Heart left ventricle (tissue), 16 donors: ENCODE measurements around the gene SUGCT. TPM values are rescaled to one million over a fixed set of nuclear protein-coding genes. Genes with fewer than 3 reads are reported as not detected.

Experiments used
- ATAC-seq, 4 donors: fragments of 200-7000 bp; cut with Tn5 transposase; one replicate each; pipeline ENCODE4 v1.9.1; 2020 to 2022; ENCODE audit warnings: moderate library complexity in 4 of 4, mild to moderate bottlenecking in 3 of 4, moderate number of reproducible peaks in 1 of 4
- DNase-seq, 5 donors: peaks; one replicate each; pipeline ENCODE4 v3.0.0-alpha.2; 2020
- H3K27ac ChIP-seq, 12 donors: fragments of 200-600 bp; sonication (generic) in 4 of 12; one replicate each; pipeline versions ENCODE4 v1.5.0 to v1.8.0; 2016 to 2022; ENCODE audit warnings: mild to moderate bottlenecking in 2 of 12
- H3K27me3 ChIP-seq, 9 donors: fragments of 200-600 bp; sonication (generic) in 2 of 9; one replicate each; pipeline versions ENCODE4 v1.5.1 to v1.8.0; 2016 to 2022; ENCODE audit warnings: mild to moderate bottlenecking in 3 of 9
- H3K36me3 ChIP-seq, 9 donors: fragments of 200-600 bp; sonication (generic) in 2 of 9; one replicate each; pipeline versions ENCODE4 v1.5.0 to v1.8.0; 2018 to 2022; ENCODE audit warnings: mild to moderate bottlenecking in 2 of 9
- H3K4me1 ChIP-seq, 12 donors: fragments of 200-600 bp; sonication (generic) in 4 of 12; one replicate each; pipeline versions ENCODE4 v1.5.0 to v1.8.0; 2016 to 2022; ENCODE audit warnings: mild to moderate bottlenecking in 3 of 12
- H3K4me3 ChIP-seq, 12 donors: fragments of 200-600 bp; sonication (generic) in 4 of 12; one replicate each; pipeline versions ENCODE4 v1.5.0 to v1.8.0; 2017 to 2022; ENCODE audit warnings: mild to moderate bottlenecking in 9 of 12, moderate library complexity in 4 of 12
- H3K9me3 ChIP-seq, 12 donors: fragments of 200-600 bp; sonication (generic) in 4 of 12; one replicate each; pipeline versions ENCODE4 v1.5.0 to v1.8.0; 2016 to 2022; ENCODE audit warnings: mild to moderate bottlenecking in 1 of 12
- CTCF ChIP-seq, 12 donors: fragments of 200-600 bp; sonication (generic) in 4 of 12; IDR thresholded peaks; one replicate each; pipeline versions ENCODE4 v1.5.0 to v1.8.0; 2018 to 2022; ENCODE audit warnings: antibody characterized with exemption in 12 of 12, mild to moderate bottlenecking in 5 of 12
- POLR2A ChIP-seq, 2 donors: fragments of 450-650 bp; IDR thresholded peaks; one replicate each; pipeline ENCODE4 v1.6.1; 2017; ENCODE audit warnings: antibody characterized with exemption in 2 of 2, mild to moderate bottlenecking in 2 of 2, moderate library complexity in 2 of 2
- WGBS, 4 donors: extraction: QIAGEN DNeasy Blood & Tissue Kit in 2 of 4; methylation state at CpG; one replicate each; pipeline versions ENCODE4 v1.1.5 to v1.1.7; 2013 to 2018; 5-methylcytosine and 5-hydroxymethylcytosine counted together
- intact Hi-C, 10 donors: fragments of 100-400 bp; cut with DNase I; formaldehyde crosslinking; loops; one replicate each; pipeline versions ENCODE4 v1.11.1 to v1.14.2; 2022
- polyA plus RNA-seq, 2 donors: library from polyadenylated mRNA; stranded (reverse); fragments of 200-250 nt; gene quantifications; one replicate each; pipeline ENCODE4 v1.2.3, GENCODE V29; 2013
- total RNA-seq, 9 donors: library from RNA; depleted of rRNA in 2 of 9; stranded (reverse); fragments of >200 nt in 2 of 9; fragmentation: NEBNext Ultra II Directional in 3 of 9; extraction: Animal tissue kit (Norgen Biotek cat#: 25700) in 3 of 9; gene quantifications; one replicate each; pipeline versions ENCODE4 v1.1.0 to v1.2.4, GENCODE V29; 2016 to 2023
- donor health status: ischemic (EF 13 %, LVEDD 7.1; RV severe dilation, severe dysfunction).
- donor health status: healthy with polysubstance abuse.
- donor health status: DM: no; HTN: yes; CAD: no.
- donor health status: DM: no; HTN: no; CAD: no.
- donor health status: ischemic (EF 25% LVEDD 6.9; RV normal size, moderate dysfunction).
- donor health status: ischemic (EF 25% LVEDD 5.7; RV mildly dilated, moderate dysfunction).
- donor health status: healthy.
- donor health status: DM: yes; HTN: yes; CAD: no.
- donor health status: ischemic (EF 35%, LVEDD 5.7; RV mildly dilated, moderate dysfunction).
- donor health status: nonischemic (EF 11% LVEDD 7.7; RV severe dilation, severe dysfunction).
- donor health status: DM: yes; HTN: yes; CAD: no.
- donor health status: PGD.
- donor health status: ischemic (EF 29% LVEDD 5.4; RV normal size, mild dysfunction).
- donor health status: nonischemic (EF 23%, LVEDD 6.1; RV moderate dilation, normal function).

Gene SUGCT
- total and polyA plus RNA-seq, 11 donors = 1.4 to 7.6 (median 4.4) TPM

- Histone ChIP-seq H3K27ac (no peak overlapping the region), H3K9me3 (peaks cover 0 to 29% (median 6%) of the 10 kb centered on the region in 12 donors), H3K27me3 (no peaks in the 10 kb centered on the region), H3K4me3 (no peak overlapping the region), H3K36me3 (no peaks in the 10 kb centered on the region), H3K4me1 (no peaks in the 10 kb centered on the region)
- TF ChIP-seq POLR2A (IDR thresholded peaks at IDR 0.05) (no peak), CTCF (IDR thresholded peaks at IDR 0.05) (no peak)
- intact Hi-C loops = no loop called here
- DNase-seq = no peak
- no peak for ATAC-seq
- 97 to 100% (median 100%) methylated on average over 1 of the region's 1 CpG for WGBS, 4 donors
Observed at GRCh38 chr7:40810274-40810673, 675.5 kb downstream of the SUGCT start.

GRCh38 chr7:40811666-40812065 is 676.9 kb downstream of the SUGCT start:
- 92 to 97% (median 96%) methylated on average over 1 of the region's 1 CpG for WGBS, 4 donors
- H3K27me3 ChIP-seq = no peaks in the 10 kb centered on the region
- H3K4me3 ChIP-seq = no peak overlapping the region
- TF ChIP-seq POLR2A (IDR thresholded peaks at IDR 0.05) (no peak), CTCF (IDR thresholded peaks at IDR 0.05) (no peak)
- H3K4me1 ChIP-seq = no peaks in the 10 kb centered on the region
- no peak overlapping the region for H3K27ac ChIP-seq
- peaks cover 0 to 29% (median 6%) of the 10 kb centered on the region in 12 donors for H3K9me3 ChIP-seq
- DNase-seq (no peak), ATAC-seq (no peak)
- H3K36me3 ChIP-seq = no peaks in the 10 kb centered on the region
- intact Hi-C loops = no loop called here

DNA sequence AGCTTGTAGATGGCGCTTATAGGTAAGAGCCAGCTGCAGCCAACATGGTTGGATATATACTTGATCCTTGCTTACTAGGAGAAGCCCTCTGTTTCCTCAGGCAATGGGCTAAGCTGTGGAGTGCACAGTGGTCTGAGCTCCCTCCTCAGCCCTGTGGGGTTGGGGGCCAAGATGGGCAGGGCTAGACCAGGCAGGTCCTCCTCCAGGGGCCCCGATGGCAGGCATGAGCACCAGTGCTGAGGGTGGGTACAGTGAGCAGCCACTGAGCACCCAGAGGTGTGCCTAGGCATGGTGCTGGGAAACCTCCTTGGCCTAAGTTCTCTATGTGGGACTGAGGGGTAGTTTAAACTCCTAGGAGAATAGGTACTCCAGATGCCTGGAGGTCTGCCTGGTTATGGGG is 680.2 kb downstream of the SUGCT start:
- ATAC-seq = no peak
- intact Hi-C loops = no loop called here
- no peaks in the 10 kb centered on the region for H3K27me3 ChIP-seq

GRCh38 chr7:40815512-40815911 is 680.7 kb downstream of the SUGCT start:
- Histone ChIP-seq H3K27ac (no peak overlapping the region), H3K9me3 (peaks cover 0 to 32% (median 6%) of the 10 kb centered on the region in 12 donors), H3K4me1 (no peaks in the 10 kb centered on the region), H3K27me3 (no peaks in the 10 kb centered on the region), H3K4me3 (no peak overlapping the region), H3K36me3 (no peaks in the 10 kb centered on the region)
- intact Hi-C loops = no loop called here
- TF ChIP-seq POLR2A (IDR thresholded peaks at IDR 0.05) (no peak), CTCF (IDR thresholded peaks at IDR 0.05) (no peak)
- ATAC-seq (no peak), DNase-seq (no peak)
- 84 to 94% (median 91%) methylated on average over 4 of the region's 4 CpGs for WGBS, 4 donors

More for the DNA sequence above, 680.2 kb downstream of the SUGCT start:
- no peak overlapping the region for H3K27ac ChIP-seq
- no peaks in the 10 kb centered on the region for H3K36me3 ChIP-seq
- no peak for TF ChIP-seq POLR2A (IDR thresholded peaks at IDR 0.05)
- no peak for TF ChIP-seq CTCF (IDR thresholded peaks at IDR 0.05)
- H3K9me3 ChIP-seq = peaks cover 0 to 33% (median 6%) of the 10 kb centered on the region in 12 donors
- no peak for DNase-seq
- no peak overlapping the region for H3K4me3 ChIP-seq
- no peaks in the 10 kb centered on the region for H3K4me1 ChIP-seq
- 80 to 98% (median 95%) methylated on average over 1 to 2 of the region's 2 CpGs for WGBS, 4 donors
